Esophagus squamous epithelium (tissue), 5 donors: Measurements from ENCODE around the gene DNAH3. TPM values are rescaled to one million over a fixed set of nuclear protein-coding genes. Genes with fewer than 3 reads are reported as not detected.

ENCODE experiments used
- DNase-seq: peaks from one replicate; lab custom pipeline; 2025; lab: John Stamatoyannopoulos, UW
- H3K27ac ChIP-seq, 4 donors: fragments of 200-600 bp; sonication (generic); one replicate each; pipeline ENCODE4 v1.5.1; 2016 to 2019; ENCODE audit warnings: mild to moderate bottlenecking in 1 of 4
- H3K27me3 ChIP-seq, 4 donors: fragments of 200-600 bp; sonication (generic); 1 replicate in 3 of 4; 2 replicates in 1 of 4; pipeline versions ENCODE4 v1.5.1 to v1.6.0; 2017 to 2021; ENCODE audit warnings: antibody characterized with exemption in 1 of 4
- H3K36me3 ChIP-seq, 3 donors: fragments of 200-600 bp; sonication (generic); one replicate each; pipeline ENCODE4 v1.5.1; 2016 to 2019
- H3K4me1 ChIP-seq, 3 donors: fragments of 200-600 bp; sonication (generic); one replicate each; pipeline ENCODE4 v1.5.1; 2017 to 2019
- H3K4me3 ChIP-seq, 4 donors: fragments of 200-600 bp; sonication (generic); 1 replicate in 3 of 4; 2 replicates in 1 of 4; pipeline ENCODE4 v1.5.1; 2016 to 2019; ENCODE audit warnings: mild to moderate bottlenecking in 2 of 4, moderate library complexity in 1 of 4
- H3K9me3 ChIP-seq, 3 donors: fragments of 200-600 bp; sonication (generic); one replicate each; pipeline ENCODE4 v1.5.1; 2016 to 2019
- POLR2A ChIP-seq, 4 donors: fragments of 450-650 bp; IDR thresholded peaks; one replicate each; pipeline ENCODE4 v1.6.1; 2017; ENCODE audit warnings: antibody characterized with exemption in 4 of 4, mild to moderate bottlenecking in 4 of 4, moderate library complexity in 3 of 4
- WGBS, 2 donors: methylation state at CpG; one replicate each; pipeline ENCODE4 v1.1.5; 2018; 5-methylcytosine and 5-hydroxymethylcytosine counted together
- intact Hi-C: fragments of 100-400 bp; cut with DNase I; formaldehyde crosslinking; loops from one replicate; pipeline ENCODE4 v1.15.0; 2022
- total RNA-seq, 4 donors: library from RNA; depleted of rRNA; stranded (reverse); fragments of >200 nt; gene quantifications; one replicate each; pipeline ENCODE4 v1.1.0, GENCODE V29; 2016
- TF ChIP-seq, protein P1 (sequence below), 6 experiments: fragments of 450-650 bp in 4 of 6; fragments of 200-600 bp in 2 of 6; sonication (generic) in 2 of 6; IDR thresholded peaks; one replicate each; pipeline ENCODE4 v1.5.1; 2016 to 2019; ENCODE audit warnings: antibody characterized with exemption in 6 of 6, mild to moderate bottlenecking in 4 of 6, moderate library complexity in 4 of 6
- donor health status: DM: yes; HTN: yes; CAD: no.

The DNAH3 gene
- total RNA-seq, 4 donors from 2014 or later: 0.57 TPM; not detected in 2

DNA sequence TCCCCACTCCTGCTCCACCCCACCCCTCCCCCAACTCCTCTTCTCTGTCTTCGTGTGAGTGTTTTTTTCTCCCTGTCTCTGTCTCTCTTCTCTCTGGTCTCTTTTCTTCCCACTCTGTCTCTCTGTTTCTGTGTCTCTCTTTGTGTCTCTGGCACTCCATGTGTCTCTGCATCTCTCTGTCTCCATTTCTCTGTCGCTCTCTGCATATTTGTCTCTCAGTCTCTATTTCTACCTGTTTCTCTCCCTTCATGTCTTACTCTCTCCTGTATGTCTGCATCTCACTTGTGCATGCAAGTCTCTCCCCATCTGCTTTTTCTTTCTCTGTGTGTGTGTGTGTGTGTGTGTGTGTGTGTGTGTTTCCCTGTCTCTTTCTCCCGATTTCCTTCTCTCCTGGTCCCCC, 181.9 kb downstream of the DNAH3 start:
- Histone ChIP-seq H3K27me3 (no peaks in the 10 kb centered on the region), H3K9me3 (no peaks in the 10 kb centered on the region), H3K4me1 (peaks cover 0 to 12% (median 0%) of the 10 kb centered on the region in 3 donors), H3K27ac (no peak overlapping the region), H3K36me3 (no peaks in the 10 kb centered on the region), H3K4me3 (no peak overlapping the region)
- DNase-seq: no peak
- WGBS, 2 donors: 61 to 62% methylated on average over 3 of the region's 3 CpGs
- TF ChIP-seq POLR2A (IDR thresholded peaks at IDR 0.05): no peak
- TF ChIP-seq, protein P1, sequence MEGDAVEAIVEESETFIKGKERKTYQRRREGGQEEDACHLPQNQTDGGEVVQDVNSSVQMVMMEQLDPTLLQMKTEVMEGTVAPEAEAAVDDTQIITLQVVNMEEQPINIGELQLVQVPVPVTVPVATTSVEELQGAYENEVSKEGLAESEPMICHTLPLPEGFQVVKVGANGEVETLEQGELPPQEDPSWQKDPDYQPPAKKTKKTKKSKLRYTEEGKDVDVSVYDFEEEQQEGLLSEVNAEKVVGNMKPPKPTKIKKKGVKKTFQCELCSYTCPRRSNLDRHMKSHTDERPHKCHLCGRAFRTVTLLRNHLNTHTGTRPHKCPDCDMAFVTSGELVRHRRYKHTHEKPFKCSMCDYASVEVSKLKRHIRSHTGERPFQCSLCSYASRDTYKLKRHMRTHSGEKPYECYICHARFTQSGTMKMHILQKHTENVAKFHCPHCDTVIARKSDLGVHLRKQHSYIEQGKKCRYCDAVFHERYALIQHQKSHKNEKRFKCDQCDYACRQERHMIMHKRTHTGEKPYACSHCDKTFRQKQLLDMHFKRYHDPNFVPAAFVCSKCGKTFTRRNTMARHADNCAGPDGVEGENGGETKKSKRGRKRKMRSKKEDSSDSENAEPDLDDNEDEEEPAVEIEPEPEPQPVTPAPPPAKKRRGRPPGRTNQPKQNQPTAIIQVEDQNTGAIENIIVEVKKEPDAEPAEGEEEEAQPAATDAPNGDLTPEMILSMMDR (IDR thresholded peaks at IDR 0.05): no peak
- intact Hi-C loops: no loop called here

DNA sequence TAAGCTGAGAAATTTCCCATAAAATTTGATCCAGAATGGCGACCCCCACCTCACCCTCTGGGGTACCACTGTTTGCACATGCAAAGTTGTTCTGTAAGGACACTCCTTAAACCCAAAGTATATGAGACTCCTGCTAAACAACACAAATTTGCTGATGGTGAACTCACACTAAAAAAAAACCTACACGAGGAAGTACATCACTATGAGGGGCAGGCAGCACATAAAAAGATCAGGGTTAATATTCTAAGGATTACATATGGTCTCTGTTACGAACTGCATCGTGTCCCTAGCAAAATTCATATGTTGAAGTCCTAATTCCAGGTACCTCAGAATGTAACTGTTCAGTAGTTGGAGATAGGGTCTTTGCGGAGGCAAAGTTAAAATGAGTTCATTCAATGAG, 189.7 kb downstream of the DNAH3 start:
- no peaks in the 10 kb centered on the region for H3K4me1 ChIP-seq
- no peaks in the 10 kb centered on the region for H3K9me3 ChIP-seq
- no peaks in the 10 kb centered on the region for H3K27me3 ChIP-seq
- intact Hi-C loops: no loop called here
- H3K4me3 ChIP-seq: no peak overlapping the region
- H3K36me3 ChIP-seq: no peaks in the 10 kb centered on the region
- no peak overlapping the region for H3K27ac ChIP-seq
- no peak for DNase-seq
- 79 to 84% methylated on average over 5 of the region's 5 CpGs for WGBS, 2 donors
- TF ChIP-seq, protein P1 (IDR thresholded peaks at IDR 0.05): no peak
- no peak for TF ChIP-seq POLR2A (IDR thresholded peaks at IDR 0.05)

- no peak for DNase-seq
- Histone ChIP-seq H3K27me3 (no peaks in the 10 kb centered on the region), H3K27ac (no peak overlapping the region), H3K4me1 (no peaks in the 10 kb centered on the region), H3K4me3 (no peak overlapping the region), H3K9me3 (no peaks in the 10 kb centered on the region), H3K36me3 (no peaks in the 10 kb centered on the region)
- intact Hi-C loops: no loop called here
- 73 to 77% methylated on average over 3 of the region's 3 CpGs for WGBS, 2 donors
- no peak for TF ChIP-seq POLR2A (IDR thresholded peaks at IDR 0.05)
- TF ChIP-seq, protein P1 (IDR thresholded peaks at IDR 0.05): no peak
These were observed 193.5 kb downstream of the DNAH3 start for GRCh38 chr16:20957153-20957552.

- no peak for DNase-seq
- Histone ChIP-seq H3K4me1 (no peaks in the 10 kb centered on the region), H3K36me3 (no peaks in the 10 kb centered on the region), H3K4me3 (no peak overlapping the region), H3K27ac (no peak overlapping the region), H3K27me3 (no peaks in the 10 kb centered on the region), H3K9me3 (no peaks in the 10 kb centered on the region)
- intact Hi-C loops: no loop called here
- WGBS, 2 donors: 59 to 67% methylated on average over 3 of the region's 3 CpGs
- TF ChIP-seq, protein P1 (IDR thresholded peaks at IDR 0.05): no peak
- no peak for TF ChIP-seq POLR2A (IDR thresholded peaks at IDR 0.05)
These were observed 194.3 kb downstream of the DNAH3 start for GRCh38 chr16:20956319-20956718.

DNA sequence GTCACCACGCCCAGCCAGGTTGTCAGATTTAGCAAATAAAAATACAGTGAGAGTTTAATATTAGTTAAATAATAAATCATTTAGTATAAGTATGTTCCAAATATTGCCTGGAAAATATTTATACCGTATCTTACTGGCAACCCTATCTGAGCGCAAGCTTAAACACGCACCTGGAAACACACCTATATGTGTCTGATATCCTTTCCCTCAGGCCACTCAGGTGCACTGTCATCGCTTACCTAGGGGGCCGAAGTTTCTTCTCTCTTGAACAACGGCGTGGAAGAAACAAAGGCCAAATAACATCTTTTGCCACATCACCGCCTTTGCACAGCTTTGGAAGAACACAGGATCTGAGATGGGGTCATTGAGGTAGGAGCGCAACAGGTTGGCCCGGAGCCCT, 196.1 kb downstream of the DNAH3 start:
- H3K4me3 ChIP-seq: no peak overlapping the region
- H3K36me3 ChIP-seq: no peaks in the 10 kb centered on the region
- WGBS, 2 donors: 54 to 65% methylated on average over 11 of the region's 11 CpGs
- intact Hi-C loops: no loop called here
- no peak for TF ChIP-seq POLR2A (IDR thresholded peaks at IDR 0.05)
- TF ChIP-seq, protein P1 (IDR thresholded peaks at IDR 0.05): no peak
- no peak for DNase-seq
- no peaks in the 10 kb centered on the region for H3K4me1 ChIP-seq
- no peaks in the 10 kb centered on the region for H3K27me3 ChIP-seq
- H3K9me3 ChIP-seq: no peaks in the 10 kb centered on the region
- no peak overlapping the region for H3K27ac ChIP-seq
